Activated B cell treated with CpG ODN at 0.5 μM for 24 hours (primary cell): ENCODE results near the gene CTDSPL2. TPM values are rescaled to one million over a fixed set of nuclear protein-coding genes. Genes with fewer than 3 reads are reported as not detected.
A peak's percentile ranks its signal among the peaks of the same experiment; 100 is the strongest.

Experiments used
- ATAC-seq: fragments of 200-7000 bp; cut with Tn5 transposase; one replicate; pipeline ENCODE4 v1.10.0; 2021; ENCODE audit warnings: low read depth, mild to moderate bottlenecking, moderate library complexity
- CTCF ChIA-PET: fragments of 350-600 bp; sonication (Branson Sonifier 250); formaldehyde crosslinking; loops from one replicate; lab custom pipeline; 2021; ENCODE audit warnings: antibody characterized with exemption; lab: Charles Lee
- POLR2A ChIA-PET: fragments of 350-600 bp; sonication (Branson Sonifier 250); formaldehyde crosslinking; loops from one replicate; lab custom pipeline; 2021; ENCODE audit warnings: antibody characterized with exemption; lab: Charles Lee
- DNase-seq: peaks from one replicate; pipeline ENCODE4 v3.0.0; 2022
- H3K27ac Mint-ChIP-seq: one replicate; pipeline ENCODE4 v1.8.0; 2020; ENCODE audit warnings: mixed read lengths
- H3K27me3 Mint-ChIP-seq: one replicate; pipeline ENCODE4 v1.8.0; 2021; ENCODE audit warnings: mixed read lengths
- H3K36me3 Mint-ChIP-seq: one replicate; pipeline ENCODE4 v1.8.0; 2021; ENCODE audit warnings: low read depth, mixed read lengths
- H3K4me1 Mint-ChIP-seq: one replicate; pipeline ENCODE4 v1.8.0; 2021; ENCODE audit warnings: mixed read lengths
- H3K4me3 Mint-ChIP-seq: one replicate; pipeline ENCODE4 v1.8.0; 2020; ENCODE audit warnings: mild to moderate bottlenecking, mixed read lengths
- H3K9me3 Mint-ChIP-seq: one replicate; pipeline ENCODE4 v1.8.0; 2020; ENCODE audit warnings: mixed read lengths
- intact Hi-C: fragments of 100-400 bp; cut with micrococcal nuclease; formaldehyde crosslinking; loops from one replicate; pipeline ENCODE4 v1.15.1; 2024
- total RNA-seq: library from RNA; stranded (reverse); gene quantifications from 2 replicates; pipeline ENCODE4 v1.2.3, GENCODE V29; 2022
- TF ChIP-seq, protein P1 (sequence below): fragments of 200-600 bp; IDR thresholded peaks from one replicate; pipeline ENCODE4 v1.8.0; 2022; ENCODE audit warnings: antibody characterized with exemption, mild to moderate bottlenecking

Gene CTDSPL2
- total RNA-seq, result 44.6 and 46.8 TPM in 2 replicates

GRCh38 chr15:44426975-44427755 lies at the start of gene CTDSPL2:
CTDSPL2 (plus strand) TSS chr15:44427629; CDS start chr15:44459015, 31,386 bp downstream.
- TF ChIP-seq, protein P1, sequence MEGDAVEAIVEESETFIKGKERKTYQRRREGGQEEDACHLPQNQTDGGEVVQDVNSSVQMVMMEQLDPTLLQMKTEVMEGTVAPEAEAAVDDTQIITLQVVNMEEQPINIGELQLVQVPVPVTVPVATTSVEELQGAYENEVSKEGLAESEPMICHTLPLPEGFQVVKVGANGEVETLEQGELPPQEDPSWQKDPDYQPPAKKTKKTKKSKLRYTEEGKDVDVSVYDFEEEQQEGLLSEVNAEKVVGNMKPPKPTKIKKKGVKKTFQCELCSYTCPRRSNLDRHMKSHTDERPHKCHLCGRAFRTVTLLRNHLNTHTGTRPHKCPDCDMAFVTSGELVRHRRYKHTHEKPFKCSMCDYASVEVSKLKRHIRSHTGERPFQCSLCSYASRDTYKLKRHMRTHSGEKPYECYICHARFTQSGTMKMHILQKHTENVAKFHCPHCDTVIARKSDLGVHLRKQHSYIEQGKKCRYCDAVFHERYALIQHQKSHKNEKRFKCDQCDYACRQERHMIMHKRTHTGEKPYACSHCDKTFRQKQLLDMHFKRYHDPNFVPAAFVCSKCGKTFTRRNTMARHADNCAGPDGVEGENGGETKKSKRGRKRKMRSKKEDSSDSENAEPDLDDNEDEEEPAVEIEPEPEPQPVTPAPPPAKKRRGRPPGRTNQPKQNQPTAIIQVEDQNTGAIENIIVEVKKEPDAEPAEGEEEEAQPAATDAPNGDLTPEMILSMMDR, result no peak
- peak within 1 kb of the TSS; percentile 99 for H3K27ac Mint-ChIP-seq
- peak within 1 kb of the TSS; percentile 100 for H3K4me3 Mint-ChIP-seq
- DNase-seq, result peak; percentile 87
- H3K36me3 Mint-ChIP-seq, result peaks cover 21% of the 10 kb centered on the region
- POLR2A ChIA-PET, result interaction anchor here (0.5 to 3.4 kb wide), 10 partner anchors 17 to 602 kb away, joined by 3 to 32 read pairs (median 4); partner anchors contain the start of genes EIF3J, GOLM2 and MFAP1
- ATAC-seq, result peak; percentile 97
- peaks cover 41% of the 10 kb centered on the region for H3K4me1 Mint-ChIP-seq
- CTCF ChIA-PET, result interaction anchor here (1.0 to 1.5 kb wide), 4 partner anchors 70 to 152 kb away, joined by 3 read pairs; partner anchors contain the start of gene GOLM2
- no peaks in the 10 kb centered on the region for H3K9me3 Mint-ChIP-seq
- H3K27me3 Mint-ChIP-seq, result no peaks in the 10 kb centered on the region
- intact Hi-C loops, result loop anchor here (1.0 to 5.0 kb wide), 9 partner anchors 35 to 935 kb away; partner anchors contain the start of genes B2M, EIF3J, GOLM2 and PATL2

DNA sequence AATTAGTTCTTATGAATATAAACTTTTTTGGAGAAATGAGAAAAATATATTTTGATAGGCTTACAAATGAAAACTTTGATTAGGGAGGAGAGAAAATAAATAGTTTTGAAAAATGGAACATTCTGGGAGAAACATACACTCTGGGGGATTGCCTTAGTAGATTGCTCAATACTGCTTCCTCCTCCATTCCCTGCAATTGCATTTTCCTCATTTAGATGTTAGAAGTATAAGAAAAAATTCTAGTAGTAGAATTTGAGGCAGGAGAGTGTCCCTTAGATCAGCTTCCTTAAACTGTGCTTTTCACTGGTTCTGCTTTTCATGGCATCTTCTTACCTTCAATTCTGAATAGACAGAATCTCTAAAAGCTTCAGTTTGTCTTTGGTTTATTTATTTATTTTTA lies 46.2 kb upstream of the CTDSPL2 start:
- intact Hi-C loops, result no loop called here
- H3K27ac Mint-ChIP-seq, result no peak overlapping the region
- POLR2A ChIA-PET, result interaction anchor here (0.6 kb wide), 1 partner anchor 84 kb away, joined by 5 read pairs; no protein-coding TSS in a partner anchor
- TF ChIP-seq, protein P1, result no peak
- CTCF ChIA-PET, result no interaction called here
- H3K4me1 Mint-ChIP-seq, result peaks cover 15% of the 10 kb centered on the region
- no peaks in the 10 kb centered on the region for H3K27me3 Mint-ChIP-seq
- H3K9me3 Mint-ChIP-seq, result no peaks in the 10 kb centered on the region
- H3K4me3 Mint-ChIP-seq, result no peak overlapping the region
- no peak for DNase-seq
- H3K36me3 Mint-ChIP-seq, result peaks cover 39% of the 10 kb centered on the region
- no peak for ATAC-seq

- intact Hi-C loops, result no loop called here
Measured at GRCh38 chr15:44385344-44385942, 42.0 kb upstream of the CTDSPL2 start.

GRCh38 chr15:44394062-44394461 lies 33.4 kb upstream of the CTDSPL2 start:
- Mint-ChIP-seq H3K9me3 (no peaks in the 10 kb centered on the region), H3K4me1 (peaks cover 2% of the 10 kb centered on the region), H3K27me3 (no peaks in the 10 kb centered on the region), H3K27ac (no peak overlapping the region), H3K36me3 (peaks cover 22% of the 10 kb centered on the region), H3K4me3 (no peak overlapping the region)
- ATAC-seq (no peak), DNase-seq (no peak)
- intact Hi-C loops, result no loop called here
- TF ChIP-seq, protein P1, result no peak
- POLR2A ChIA-PET, result no interaction called here
- CTCF ChIA-PET, result no interaction called here

More at GRCh38 chr15:44385344-44385942, 42.0 kb upstream of the CTDSPL2 start:
- H3K27me3 Mint-ChIP-seq, result no peaks in the 10 kb centered on the region
- ChIA-PET POLR2A (no interaction called here), CTCF (no interaction called here)
- TF ChIP-seq, protein P1, result no peak
- peaks cover 15% of the 10 kb centered on the region for H3K4me1 Mint-ChIP-seq
- H3K36me3 Mint-ChIP-seq, result peaks cover 38% of the 10 kb centered on the region
- H3K4me3 Mint-ChIP-seq, result no peak overlapping the region
- H3K9me3 Mint-ChIP-seq, result no peaks in the 10 kb centered on the region
- DNase-seq (no peak), ATAC-seq (no peak)
- no peak overlapping the region for H3K27ac Mint-ChIP-seq

DNA sequence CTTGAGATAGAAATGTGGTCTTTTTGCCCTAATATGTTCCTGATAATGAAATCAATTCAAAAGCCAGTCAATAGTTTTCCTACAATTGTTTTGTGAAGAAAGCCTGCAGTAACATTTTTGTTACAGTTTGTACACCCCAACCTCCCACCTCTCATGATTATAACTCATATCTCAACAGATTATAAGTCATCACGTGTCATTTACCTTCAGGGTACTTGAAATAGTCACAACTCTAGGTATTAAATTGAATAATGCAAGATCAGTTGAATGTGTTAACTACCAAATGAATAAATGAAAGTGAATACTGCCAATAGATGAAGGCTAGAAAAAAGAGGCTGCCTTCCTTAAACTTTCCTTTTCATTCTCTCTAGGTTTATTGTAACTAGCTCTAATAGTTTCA lies 32.9 kb upstream of the CTDSPL2 start:
- ChIA-PET POLR2A (no interaction called here), CTCF (no interaction called here)
- Mint-ChIP-seq H3K4me3 (no peak overlapping the region), H3K27ac (no peak overlapping the region), H3K9me3 (no peaks in the 10 kb centered on the region), H3K36me3 (peaks cover 23% of the 10 kb centered on the region), H3K27me3 (no peaks in the 10 kb centered on the region), H3K4me1 (peaks cover 2% of the 10 kb centered on the region)
- DNase-seq (no peak), ATAC-seq (no peak)
- intact Hi-C loops, result no loop called here
- TF ChIP-seq, protein P1, result no peak
